ENCODE data around the gene SBNO2. TPM values are rescaled to one million over a fixed set of nuclear protein-coding genes. Genes with fewer than 3 reads are reported as not detected.

SBNO2 gene
- 43.3 and 44.1 TPM in 2 replicates for total RNA-seq (2012; rRNA removed)

- Histone ChIP-seq H3K4me2 (ENCODE audit: low read length) (peak within 1 kb of the TSS; percentile 97), H3K27me3 (ENCODE audit: control insufficient read depth, insufficient read depth, low read length) (no peaks in the 10 kb centered on the region), H3K4me1 (ENCODE audit: control insufficient read depth, insufficient read depth, low read length) (peaks cover 44% of the 10 kb centered on the region), H3K36me3 (ENCODE audit: insufficient read depth, low read length) (peaks cover 6% of the 10 kb centered on the region), H3K9ac (ENCODE audit: low read depth, low read length) (peak within 1 kb of the TSS; percentile 94), H3K4me3 (ENCODE audit: low read length) (peak within 1 kb of the TSS; percentile 91), H3K9me3 (replicated peaks; ENCODE audit: low read length) (no peaks in the 10 kb centered on the region)
Observed at GRCh38 chr19:1173845-1174809, at the start of gene SBNO2. SBNO2 (minus strand) TSS chr19:1174268; CDS start chr19:1154276, 19,992 bp downstream.

GRCh38 chr19:1223018-1223855 is 49.2 kb upstream of the SBNO2 start:
- no peak overlapping the region for H3K9ac ChIP-seq (ENCODE audit: low read depth, low read length)
- H3K36me3 ChIP-seq (ENCODE audit: insufficient read depth, low read length): peaks cover 52% of the 10 kb centered on the region
- H3K4me1 ChIP-seq (ENCODE audit: control insufficient read depth, insufficient read depth, low read length): peaks cover 12% of the 10 kb centered on the region
- no peak overlapping the region for H3K4me3 ChIP-seq (ENCODE audit: low read length)
- H3K4me2 ChIP-seq (ENCODE audit: low read length): no peak overlapping the region
- H3K9me3 ChIP-seq (replicated peaks; ENCODE audit: low read length): no peaks in the 10 kb centered on the region
- H3K27me3 ChIP-seq (ENCODE audit: control insufficient read depth, insufficient read depth, low read length): no peaks in the 10 kb centered on the region

- Histone ChIP-seq H3K4me2 (ENCODE audit: low read length) (no peak overlapping the region), H3K9ac (ENCODE audit: low read depth, low read length) (no peak overlapping the region), H3K36me3 (ENCODE audit: insufficient read depth, low read length) (peaks cover 48% of the 10 kb centered on the region), H3K9me3 (replicated peaks; ENCODE audit: low read length) (no peaks in the 10 kb centered on the region), H3K4me1 (ENCODE audit: control insufficient read depth, insufficient read depth, low read length) (peaks cover 18% of the 10 kb centered on the region), H3K27me3 (ENCODE audit: control insufficient read depth, insufficient read depth, low read length) (no peaks in the 10 kb centered on the region), H3K4me3 (ENCODE audit: low read length) (no peak overlapping the region)
Observed at GRCh38 chr19:1222394-1222793, 48.3 kb upstream of the SBNO2 start.

GRCh38 chr19:1221904-1222255 is 47.8 kb upstream of the SBNO2 start:
- no peak overlapping the region for H3K9ac ChIP-seq (ENCODE audit: low read depth, low read length)

GRCh38 chr19:1220976-1221903 is 47.2 kb upstream of the SBNO2 start:
- H3K4me2 ChIP-seq (ENCODE audit: low read length): no peak overlapping the region
- peaks cover 30% of the 10 kb centered on the region for H3K4me1 ChIP-seq (ENCODE audit: control insufficient read depth, insufficient read depth, low read length)

More at GRCh38 chr19:1221904-1222255, 47.8 kb upstream of the SBNO2 start:
- H3K9me3 ChIP-seq (replicated peaks; ENCODE audit: low read length): no peaks in the 10 kb centered on the region
- H3K36me3 ChIP-seq (ENCODE audit: insufficient read depth, low read length): peaks cover 44% of the 10 kb centered on the region
- no peak overlapping the region for H3K4me2 ChIP-seq (ENCODE audit: low read length)
- no peaks in the 10 kb centered on the region for H3K27me3 ChIP-seq (ENCODE audit: control insufficient read depth, insufficient read depth, low read length)
- H3K4me1 ChIP-seq (ENCODE audit: control insufficient read depth, insufficient read depth, low read length): peaks cover 23% of the 10 kb centered on the region
- no peak overlapping the region for H3K4me3 ChIP-seq (ENCODE audit: low read length)

GRCh38 chr19:1220477-1220930 is 46.4 kb upstream of the SBNO2 start:
- Histone ChIP-seq H3K9ac (ENCODE audit: low read depth, low read length) (no peak overlapping the region), H3K4me3 (ENCODE audit: low read length) (no peak overlapping the region), H3K27me3 (ENCODE audit: control insufficient read depth, insufficient read depth, low read length) (no peaks in the 10 kb centered on the region), H3K4me2 (ENCODE audit: low read length) (no peak overlapping the region), H3K9me3 (replicated peaks; ENCODE audit: low read length) (no peaks in the 10 kb centered on the region), H3K4me1 (ENCODE audit: control insufficient read depth, insufficient read depth, low read length) (peaks cover 34% of the 10 kb centered on the region), H3K36me3 (ENCODE audit: insufficient read depth, low read length) (peaks cover 40% of the 10 kb centered on the region)

More at GRCh38 chr19:1220976-1221903, 47.2 kb upstream of the SBNO2 start:
- Histone ChIP-seq H3K4me3 (ENCODE audit: low read length) (no peak overlapping the region), H3K27me3 (ENCODE audit: control insufficient read depth, insufficient read depth, low read length) (no peaks in the 10 kb centered on the region), H3K36me3 (ENCODE audit: insufficient read depth, low read length) (peaks cover 41% of the 10 kb centered on the region), H3K9ac (ENCODE audit: low read depth, low read length) (no peak overlapping the region), H3K9me3 (replicated peaks; ENCODE audit: low read length) (no peaks in the 10 kb centered on the region)

GRCh38 chr19:1219786-1220476 is 45.9 kb upstream of the SBNO2 start:
- Histone ChIP-seq H3K4me2 (ENCODE audit: low read length) (no peak overlapping the region), H3K27me3 (ENCODE audit: control insufficient read depth, insufficient read depth, low read length) (no peaks in the 10 kb centered on the region), H3K9ac (ENCODE audit: low read depth, low read length) (no peak overlapping the region), H3K36me3 (ENCODE audit: insufficient read depth, low read length) (peaks cover 40% of the 10 kb centered on the region), H3K9me3 (replicated peaks; ENCODE audit: low read length) (no peaks in the 10 kb centered on the region), H3K4me1 (ENCODE audit: control insufficient read depth, insufficient read depth, low read length) (peaks cover 39% of the 10 kb centered on the region), H3K4me3 (ENCODE audit: low read length) (no peak overlapping the region)

- Histone ChIP-seq H3K36me3 (ENCODE audit: insufficient read depth, low read length) (peaks cover 37% of the 10 kb centered on the region), H3K9ac (ENCODE audit: low read depth, low read length) (no peak overlapping the region), H3K4me2 (ENCODE audit: low read length) (no peak overlapping the region)
Observed at GRCh38 chr19:1218751-1219567, 44.9 kb upstream of the SBNO2 start.

GRCh38 chr19:1217366-1217765 is 43.3 kb upstream of the SBNO2 start:
- Histone ChIP-seq H3K36me3 (ENCODE audit: insufficient read depth, low read length) (peaks cover 31% of the 10 kb centered on the region), H3K9me3 (replicated peaks; ENCODE audit: low read length) (no peaks in the 10 kb centered on the region), H3K4me2 (ENCODE audit: low read length) (no peak overlapping the region), H3K9ac (ENCODE audit: low read depth, low read length) (no peak overlapping the region), H3K4me3 (ENCODE audit: low read length) (no peak overlapping the region), H3K4me1 (ENCODE audit: control insufficient read depth, insufficient read depth, low read length) (peaks cover 53% of the 10 kb centered on the region), H3K27me3 (ENCODE audit: control insufficient read depth, insufficient read depth, low read length) (no peaks in the 10 kb centered on the region)

More at GRCh38 chr19:1218751-1219567, 44.9 kb upstream of the SBNO2 start:
- Histone ChIP-seq H3K4me1 (ENCODE audit: control insufficient read depth, insufficient read depth, low read length) (peaks cover 49% of the 10 kb centered on the region), H3K9me3 (replicated peaks; ENCODE audit: low read length) (no peaks in the 10 kb centered on the region), H3K4me3 (ENCODE audit: low read length) (no peak overlapping the region), H3K27me3 (ENCODE audit: control insufficient read depth, insufficient read depth, low read length) (no peaks in the 10 kb centered on the region)

GRCh38 chr19:1216756-1217155 is 42.7 kb upstream of the SBNO2 start:
- H3K27me3 ChIP-seq (ENCODE audit: control insufficient read depth, insufficient read depth, low read length): no peaks in the 10 kb centered on the region
- peaks cover 28% of the 10 kb centered on the region for H3K36me3 ChIP-seq (ENCODE audit: insufficient read depth, low read length)
- H3K9ac ChIP-seq (ENCODE audit: low read depth, low read length): peak overlapping the region; percentile 24
- H3K4me2 ChIP-seq (ENCODE audit: low read length): peak overlapping the region; percentile 71
- no peak overlapping the region for H3K4me3 ChIP-seq (ENCODE audit: low read length)
- no peaks in the 10 kb centered on the region for H3K9me3 ChIP-seq (replicated peaks; ENCODE audit: low read length)
- peaks cover 52% of the 10 kb centered on the region for H3K4me1 ChIP-seq (ENCODE audit: control insufficient read depth, insufficient read depth, low read length)
